Measurements from ENCODE around the gene WDR64. TPM values are rescaled to one million over a fixed set of nuclear protein-coding genes. Genes with fewer than 3 reads are reported as not detected.
A peak's percentile ranks its signal among the peaks of the same experiment; 100 is the strongest.

WDR64 gene
- total RNA-seq, 1 experiment from 2014 or later, result not detected

- Histone ChIP-seq H3K4me2 (peak overlapping the region; percentile 32), H3K9me2 (ENCODE audit: insufficient read depth) (no peaks in the 10 kb centered on the region), H3F3A (ENCODE audit: insufficient read depth, low read depth) (peaks cover 21% of the 10 kb centered on the region; the same call in 1 of the 2 replicates), H3K27me3 (ENCODE audit: insufficient read depth, low read depth) (no peaks in the 10 kb centered on the region), H3K4me1 (replicated peaks; ENCODE audit: insufficient read depth) (peaks cover 35% of the 10 kb centered on the region), H3K27ac (peak overlapping the region; percentile 53), H3K79me2 (ENCODE audit: low read depth) (no peaks in the 10 kb centered on the region), H2AFZ (no peak overlapping the region), H4K20me1 (ENCODE audit: insufficient read depth) (no peaks in the 10 kb centered on the region), H3K36me3 (ENCODE audit: low read depth) (no peaks in the 10 kb centered on the region), H3K4me3 (no peak overlapping the region), H3K9me3 (ENCODE audit: insufficient read depth, low read depth) (no peaks in the 10 kb centered on the region)
- CTCF ChIA-PET, result no interaction called here
- DNase-seq, result peak in 1 of 2 experiments; percentile 91
- BruUV-seq (replicated peaks), result no TSS peak
- TF ChIP-seq, protein P1, sequence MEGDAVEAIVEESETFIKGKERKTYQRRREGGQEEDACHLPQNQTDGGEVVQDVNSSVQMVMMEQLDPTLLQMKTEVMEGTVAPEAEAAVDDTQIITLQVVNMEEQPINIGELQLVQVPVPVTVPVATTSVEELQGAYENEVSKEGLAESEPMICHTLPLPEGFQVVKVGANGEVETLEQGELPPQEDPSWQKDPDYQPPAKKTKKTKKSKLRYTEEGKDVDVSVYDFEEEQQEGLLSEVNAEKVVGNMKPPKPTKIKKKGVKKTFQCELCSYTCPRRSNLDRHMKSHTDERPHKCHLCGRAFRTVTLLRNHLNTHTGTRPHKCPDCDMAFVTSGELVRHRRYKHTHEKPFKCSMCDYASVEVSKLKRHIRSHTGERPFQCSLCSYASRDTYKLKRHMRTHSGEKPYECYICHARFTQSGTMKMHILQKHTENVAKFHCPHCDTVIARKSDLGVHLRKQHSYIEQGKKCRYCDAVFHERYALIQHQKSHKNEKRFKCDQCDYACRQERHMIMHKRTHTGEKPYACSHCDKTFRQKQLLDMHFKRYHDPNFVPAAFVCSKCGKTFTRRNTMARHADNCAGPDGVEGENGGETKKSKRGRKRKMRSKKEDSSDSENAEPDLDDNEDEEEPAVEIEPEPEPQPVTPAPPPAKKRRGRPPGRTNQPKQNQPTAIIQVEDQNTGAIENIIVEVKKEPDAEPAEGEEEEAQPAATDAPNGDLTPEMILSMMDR (conservative IDR thresholded peaks at IDR 0.05), result no peak
- TF ChIP-seq EZH2 (IDR thresholded peaks at IDR 0.05; ENCODE audit: low read depth), result no peak
- intact Hi-C loops (cut with micrococcal nuclease; ENCODE audit: unreplicated experiment), result no loop called here
- POLR2A ChIA-PET (ENCODE audit: unreplicated experiment), result interaction anchor here (0.5 to 0.7 kb wide), 2 partner anchors 112 to 205 kb away, joined by 3 read pairs; no protein-coding TSS in a partner anchor
Observed at GRCh38 chr1:241817331-241817792, 165.3 kb downstream of the WDR64 start.

DNA sequence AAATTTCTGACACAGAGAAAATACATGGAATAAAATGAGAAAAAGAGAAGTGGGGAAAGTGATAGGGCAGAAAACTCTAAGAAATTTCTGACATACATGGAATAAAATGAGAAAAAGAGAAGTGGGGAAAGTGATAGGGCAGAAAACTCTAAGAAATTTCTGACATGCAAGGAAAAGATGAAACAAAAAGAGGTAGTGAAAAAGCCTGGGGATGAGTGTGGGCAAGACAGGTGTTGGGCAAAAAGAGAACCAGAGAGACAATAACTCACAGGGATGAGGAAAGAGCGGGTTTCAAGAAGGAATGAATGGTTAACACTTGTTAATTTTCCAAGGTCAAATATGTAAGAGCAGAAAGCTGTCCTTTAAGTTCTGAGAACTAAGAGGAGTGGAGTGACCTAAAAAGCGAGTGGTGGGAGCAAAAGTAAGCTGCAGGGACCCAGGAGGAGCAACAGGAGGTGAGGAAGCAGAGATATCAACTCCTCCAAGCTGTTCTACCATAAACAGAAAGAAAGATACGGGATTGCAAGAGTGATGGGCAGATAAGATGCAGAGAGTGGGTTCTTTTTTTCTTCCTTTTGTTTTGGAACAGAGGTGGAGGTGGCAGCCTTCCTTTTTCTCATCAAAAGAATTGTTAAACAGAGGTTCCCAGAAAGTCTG lies 166.0 kb downstream of the WDR64 start:
- DNase-seq, result no peak
- Histone ChIP-seq H4K20me1 (ENCODE audit: insufficient read depth) (no peaks in the 10 kb centered on the region), H3F3A (ENCODE audit: insufficient read depth, low read depth) (peaks cover 25% of the 10 kb centered on the region; the same call in 1 of the 2 replicates), H3K4me2 (peak overlapping the region; percentile 32; the same call in 1 of the 2 replicates), H3K36me3 (ENCODE audit: low read depth) (no peaks in the 10 kb centered on the region), H3K27me3 (ENCODE audit: insufficient read depth, low read depth) (no peaks in the 10 kb centered on the region), H3K4me3 (no peak overlapping the region), H3K9me3 (ENCODE audit: insufficient read depth, low read depth) (no peaks in the 10 kb centered on the region), H2AFZ (no peak overlapping the region), H3K27ac (peak overlapping the region; percentile 53), H3K9me2 (ENCODE audit: insufficient read depth) (no peaks in the 10 kb centered on the region), H3K4me1 (replicated peaks; ENCODE audit: insufficient read depth) (peaks cover 35% of the 10 kb centered on the region), H3K79me2 (ENCODE audit: low read depth) (no peaks in the 10 kb centered on the region)
- TF ChIP-seq, protein P1 (conservative IDR thresholded peaks at IDR 0.05), result no peak
- TF ChIP-seq EZH2 (IDR thresholded peaks at IDR 0.05; ENCODE audit: low read depth), result no peak
- intact Hi-C loops (cut with micrococcal nuclease; ENCODE audit: unreplicated experiment), result no loop called here
- ChIA-PET CTCF (no interaction called here), POLR2A (ENCODE audit: unreplicated experiment) (no interaction called here)
- BruUV-seq (replicated peaks), result no TSS peak

GRCh38 chr1:241819340-241819866 lies 167.3 kb downstream of the WDR64 start:
- DNase-seq, result no peak
- H3K9me3 ChIP-seq (ENCODE audit: insufficient read depth, low read depth), result no peaks in the 10 kb centered on the region
- H3K9me2 ChIP-seq (ENCODE audit: insufficient read depth), result no peaks in the 10 kb centered on the region
- no peaks in the 10 kb centered on the region for H3K27me3 ChIP-seq (ENCODE audit: insufficient read depth, low read depth)
- no peaks in the 10 kb centered on the region for H4K20me1 ChIP-seq (ENCODE audit: insufficient read depth)
- H3K36me3 ChIP-seq (ENCODE audit: low read depth), result no peaks in the 10 kb centered on the region
- ChIA-PET CTCF (no interaction called here), POLR2A (ENCODE audit: unreplicated experiment) (no interaction called here)
- H3F3A ChIP-seq (ENCODE audit: insufficient read depth, low read depth), result peaks cover 22% of the 10 kb centered on the region; the same call in 1 of the 2 replicates
- no peak overlapping the region for H2AFZ ChIP-seq
- no peaks in the 10 kb centered on the region for H3K79me2 ChIP-seq (ENCODE audit: low read depth)
- intact Hi-C loops (cut with micrococcal nuclease; ENCODE audit: unreplicated experiment), result no loop called here
- peaks cover 35% of the 10 kb centered on the region for H3K4me1 ChIP-seq (replicated peaks; ENCODE audit: insufficient read depth)
- BruUV-seq (replicated peaks), result no TSS peak
- no peak overlapping the region for H3K27ac ChIP-seq
- H3K4me3 ChIP-seq, result no peak overlapping the region
- TF ChIP-seq EZH2 (IDR thresholded peaks at IDR 0.05; ENCODE audit: low read depth), result no peak
- TF ChIP-seq, protein P1 (conservative IDR thresholded peaks at IDR 0.05), result no peak
- no peak overlapping the region for H3K4me2 ChIP-seq
